ENCODE data around the gene OTUD5. TPM values are rescaled to one million over a fixed set of nuclear protein-coding genes. Genes with fewer than 3 reads are reported as not detected.
A peak's percentile ranks its signal among the peaks of the same experiment; 100 is the strongest.

Gene OTUD5
- total RNA-seq, 1 experiment from 2014 or later, result 67.8 TPM

DNA sequence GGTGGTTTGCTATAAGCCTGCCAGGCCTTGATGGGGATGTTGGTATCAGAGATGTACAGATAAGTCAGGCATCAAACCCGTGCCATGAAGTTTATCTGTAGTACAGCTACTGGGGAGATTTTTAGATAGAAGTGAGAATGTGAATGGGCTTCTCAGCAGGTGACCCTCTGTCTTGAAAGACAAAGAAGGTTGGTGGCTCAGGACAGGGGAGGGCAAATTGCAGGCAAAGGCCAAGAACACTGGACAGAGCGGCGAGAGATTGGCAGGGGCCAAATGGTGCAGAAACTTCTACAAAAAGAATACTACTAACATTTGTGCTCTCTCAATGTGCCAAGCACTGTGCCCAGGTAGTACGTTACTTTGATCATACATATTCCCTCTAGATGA, 36.7 kb downstream of the OTUD5 start:
- DNase-seq, result no peak
- TF ChIP-seq, protein P1, sequence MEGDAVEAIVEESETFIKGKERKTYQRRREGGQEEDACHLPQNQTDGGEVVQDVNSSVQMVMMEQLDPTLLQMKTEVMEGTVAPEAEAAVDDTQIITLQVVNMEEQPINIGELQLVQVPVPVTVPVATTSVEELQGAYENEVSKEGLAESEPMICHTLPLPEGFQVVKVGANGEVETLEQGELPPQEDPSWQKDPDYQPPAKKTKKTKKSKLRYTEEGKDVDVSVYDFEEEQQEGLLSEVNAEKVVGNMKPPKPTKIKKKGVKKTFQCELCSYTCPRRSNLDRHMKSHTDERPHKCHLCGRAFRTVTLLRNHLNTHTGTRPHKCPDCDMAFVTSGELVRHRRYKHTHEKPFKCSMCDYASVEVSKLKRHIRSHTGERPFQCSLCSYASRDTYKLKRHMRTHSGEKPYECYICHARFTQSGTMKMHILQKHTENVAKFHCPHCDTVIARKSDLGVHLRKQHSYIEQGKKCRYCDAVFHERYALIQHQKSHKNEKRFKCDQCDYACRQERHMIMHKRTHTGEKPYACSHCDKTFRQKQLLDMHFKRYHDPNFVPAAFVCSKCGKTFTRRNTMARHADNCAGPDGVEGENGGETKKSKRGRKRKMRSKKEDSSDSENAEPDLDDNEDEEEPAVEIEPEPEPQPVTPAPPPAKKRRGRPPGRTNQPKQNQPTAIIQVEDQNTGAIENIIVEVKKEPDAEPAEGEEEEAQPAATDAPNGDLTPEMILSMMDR (IDR thresholded peaks at IDR 0.05; ENCODE audit: unreplicated experiment), result no peak
- intact Hi-C loops (cut with micrococcal nuclease; ENCODE audit: unreplicated experiment), result no loop called here
- peaks cover 17% of the 10 kb centered on the region for H3K4me1 Mint-ChIP-seq (ENCODE audit: low read depth, unreplicated experiment)
- no peak overlapping the region for H3K27ac Mint-ChIP-seq (ENCODE audit: unreplicated experiment)
- no peak overlapping the region for H3K4me3 Mint-ChIP-seq (ENCODE audit: low read depth, unreplicated experiment)
- no peaks in the 10 kb centered on the region for H3K9me3 Mint-ChIP-seq (ENCODE audit: low read depth, unreplicated experiment)
- no peaks in the 10 kb centered on the region for H3K27me3 Mint-ChIP-seq (ENCODE audit: unreplicated experiment)
- BruUV-seq (replicated peaks), result no TSS peak
- peaks cover 46% of the 10 kb centered on the region for H3K36me3 Mint-ChIP-seq (ENCODE audit: insufficient read depth, unreplicated experiment)
- CTCF ChIA-PET, result interaction anchor here (0.6 kb wide), 1 partner anchor 225 kb away, joined by 3 read pairs; no protein-coding TSS in a partner anchor

DNA sequence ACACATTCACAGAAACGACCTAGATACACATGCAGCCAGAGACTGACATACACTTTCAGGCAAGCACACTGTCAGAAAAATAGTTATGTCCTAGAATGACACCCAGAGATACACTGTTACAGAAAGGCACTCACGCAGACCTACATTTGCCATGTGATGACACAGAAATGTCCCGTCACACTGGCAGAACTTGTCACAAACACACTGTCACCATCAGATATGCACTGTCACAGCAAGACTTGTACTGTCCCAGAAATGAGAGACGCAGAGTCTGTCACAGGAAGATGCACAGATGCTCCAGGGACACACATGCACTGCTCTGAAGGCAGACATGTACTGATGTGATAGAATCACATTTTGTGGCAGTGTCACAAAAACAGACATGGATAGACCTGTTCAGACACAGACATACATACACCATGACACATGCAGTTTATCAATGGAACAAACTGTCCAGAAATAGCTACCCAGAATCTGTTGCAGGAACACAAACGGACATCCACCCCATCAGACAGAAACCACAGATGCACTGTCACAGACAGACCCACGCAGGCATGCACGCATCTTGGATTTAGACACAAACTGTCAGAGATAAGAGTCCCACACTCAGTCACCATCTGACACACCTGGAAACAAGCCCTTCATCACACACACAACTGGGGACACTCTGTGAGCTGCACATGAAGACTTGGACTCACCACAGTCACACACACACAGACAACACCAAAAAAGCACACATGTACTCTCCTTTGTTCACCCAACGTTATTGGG, 37.3 kb downstream of the OTUD5 start:
- no TSS peak for BruUV-seq (replicated peaks)
- H3K27ac Mint-ChIP-seq (ENCODE audit: unreplicated experiment), result no peak overlapping the region
- TF ChIP-seq, protein P1 (IDR thresholded peaks at IDR 0.05; ENCODE audit: unreplicated experiment), result no peak
- no peak for DNase-seq
- no peaks in the 10 kb centered on the region for H3K9me3 Mint-ChIP-seq (ENCODE audit: low read depth, unreplicated experiment)
- peak overlapping the region; percentile 97 for H3K4me3 Mint-ChIP-seq (ENCODE audit: low read depth, unreplicated experiment)
- H3K4me1 Mint-ChIP-seq (ENCODE audit: low read depth, unreplicated experiment), result peaks cover 17% of the 10 kb centered on the region
- H3K27me3 Mint-ChIP-seq (ENCODE audit: unreplicated experiment), result no peaks in the 10 kb centered on the region
- CTCF ChIA-PET, result interaction anchor here (0.6 kb wide), 1 partner anchor 224 kb away, joined by 3 read pairs; no protein-coding TSS in a partner anchor
- intact Hi-C loops (cut with micrococcal nuclease; ENCODE audit: unreplicated experiment), result loop anchor here (2.0 to 10.0 kb wide), 3 partner anchors 55 to 121 kb away; partner anchors contain the start of gene HDAC6
- H3K36me3 Mint-ChIP-seq (ENCODE audit: insufficient read depth, unreplicated experiment), result peaks cover 42% of the 10 kb centered on the region

DNA sequence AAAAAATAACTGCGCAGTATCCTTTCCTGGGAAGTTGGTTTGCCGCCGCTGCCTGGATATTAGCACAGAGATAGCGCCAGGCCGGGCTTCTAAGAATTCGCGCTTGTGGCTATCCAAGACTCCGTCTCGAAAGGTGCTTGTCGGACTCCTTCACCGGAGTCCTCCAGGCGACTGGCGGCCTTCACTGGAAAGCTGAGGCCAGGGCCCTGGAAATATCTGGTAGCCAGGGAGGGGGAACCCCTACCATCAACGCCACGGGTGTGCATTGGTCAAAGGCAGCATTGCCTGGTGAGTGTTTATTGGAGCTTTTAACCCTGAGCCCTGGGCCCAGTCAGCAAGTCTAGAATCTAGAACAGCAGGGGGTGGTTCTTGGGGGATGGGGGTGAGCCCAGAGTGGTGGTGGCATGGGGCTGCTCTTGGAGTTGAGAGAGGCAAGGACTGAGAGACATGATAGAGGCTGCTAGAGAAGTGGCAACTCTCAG, 38.0 kb downstream of the OTUD5 start:
- peak overlapping the region; percentile 90 for H3K27ac Mint-ChIP-seq (ENCODE audit: unreplicated experiment)
- peaks cover 42% of the 10 kb centered on the region for H3K36me3 Mint-ChIP-seq (ENCODE audit: insufficient read depth, unreplicated experiment)
- peak; percentile 22 for DNase-seq
- peak overlapping the region; percentile 97 for H3K4me3 Mint-ChIP-seq (ENCODE audit: low read depth, unreplicated experiment)
- BruUV-seq (replicated peaks), result no TSS peak
- H3K4me1 Mint-ChIP-seq (ENCODE audit: low read depth, unreplicated experiment), result peaks cover 17% of the 10 kb centered on the region
- H3K9me3 Mint-ChIP-seq (ENCODE audit: low read depth, unreplicated experiment), result no peaks in the 10 kb centered on the region
- H3K27me3 Mint-ChIP-seq (ENCODE audit: unreplicated experiment), result no peaks in the 10 kb centered on the region
- intact Hi-C loops (cut with micrococcal nuclease; ENCODE audit: unreplicated experiment), result loop anchor here (2.0 to 10.0 kb wide), 3 partner anchors 55 to 121 kb away; partner anchors contain the start of gene HDAC6
- CTCF ChIA-PET, result no interaction called here
- TF ChIP-seq, protein P1 (IDR thresholded peaks at IDR 0.05; ENCODE audit: unreplicated experiment), result no peak

DNA sequence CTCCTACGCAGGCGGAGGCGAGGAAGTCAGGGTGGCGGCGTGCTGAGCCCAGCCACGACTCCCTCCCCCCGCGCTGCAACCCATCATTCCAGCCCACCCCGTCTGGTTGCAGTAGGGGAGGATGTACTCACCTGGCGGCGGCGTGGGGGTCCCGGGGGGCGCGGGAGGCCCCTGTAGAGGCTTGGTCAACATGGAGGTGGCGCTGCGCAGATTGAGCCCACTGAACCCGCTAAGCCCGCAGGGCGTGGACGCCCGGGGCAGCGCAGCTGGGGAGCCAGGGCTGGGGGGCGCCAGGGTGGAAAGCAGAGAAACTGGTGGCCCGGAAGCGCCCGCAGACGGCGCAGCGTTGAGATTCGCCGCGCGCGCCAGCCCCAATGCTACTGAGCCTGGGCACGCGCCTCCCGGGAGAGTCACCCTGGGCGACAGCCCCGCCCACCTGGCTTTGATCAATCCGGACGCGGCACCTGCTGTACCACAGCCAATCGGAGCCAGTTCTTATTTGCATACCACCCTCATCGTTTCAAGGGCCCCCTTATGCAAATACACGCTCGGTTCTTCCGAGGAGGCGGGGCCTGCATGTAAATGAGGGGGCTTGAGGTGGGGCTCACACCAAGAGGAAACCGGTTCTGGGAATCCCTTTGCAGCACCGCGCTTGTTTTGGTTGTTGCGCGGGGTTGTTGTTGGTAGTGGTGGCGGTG, 38.6 kb downstream of the OTUD5 start, which contains the start of gene PIM2:
Gene PIM2 (minus strand): TSS at position 382 of the 698 bp plus-strand sequence. CDS start 190 bp downstream, at position 192.
- BruUV-seq (replicated peaks), result no TSS peak
- peak; percentile 95 for DNase-seq
- TF ChIP-seq, protein P1 (IDR thresholded peaks at IDR 0.05; ENCODE audit: unreplicated experiment), result no peak
- intact Hi-C loops (cut with micrococcal nuclease; ENCODE audit: unreplicated experiment), result loop anchor here (2.0 to 10.0 kb wide), 3 partner anchors 54 to 122 kb away; partner anchors contain the start of gene HDAC6
- H3K9me3 Mint-ChIP-seq (ENCODE audit: low read depth, unreplicated experiment), result no peaks in the 10 kb centered on the region
- peak within 1 kb of the TSS; percentile 90 for H3K27ac Mint-ChIP-seq (ENCODE audit: unreplicated experiment)
- H3K36me3 Mint-ChIP-seq (ENCODE audit: insufficient read depth, unreplicated experiment), result peaks cover 39% of the 10 kb centered on the region
- H3K27me3 Mint-ChIP-seq (ENCODE audit: unreplicated experiment), result no peaks in the 10 kb centered on the region
- peaks cover 17% of the 10 kb centered on the region for H3K4me1 Mint-ChIP-seq (ENCODE audit: low read depth, unreplicated experiment)
- H3K4me3 Mint-ChIP-seq (ENCODE audit: low read depth, unreplicated experiment), result peak within 1 kb of the TSS; percentile 97
- CTCF ChIA-PET, result no interaction called here
